HL-60 (cell line): ENCODE data around the gene TUBGCP3.

Experiments used
- CTCF ChIP-seq: IDR thresholded peaks from one replicate; pipeline ENCODE4 v1.5.1; 2011; ENCODE audit warnings: low read length, control low read depth, inconsistent platforms; ENCODE audit not compliant: insufficient read depth
- GABPA ChIP-seq: IDR thresholded peaks from 2 replicates; pipeline ENCODE4 v1.6.1; 2012; ENCODE audit warnings: low read depth
- POLR2AphosphoS5 ChIP-seq: IDR thresholded peaks from 2 replicates; pipeline ENCODE4 v1.6.1; 2012; ENCODE audit warnings: low read depth
- TF ChIP-seq, protein P1 (sequence below): IDR thresholded peaks from 2 replicates; pipeline ENCODE4 v1.6.1; 2012; ENCODE audit warnings: low read depth; ENCODE audit not compliant: insufficient replicate concordance

DNA sequence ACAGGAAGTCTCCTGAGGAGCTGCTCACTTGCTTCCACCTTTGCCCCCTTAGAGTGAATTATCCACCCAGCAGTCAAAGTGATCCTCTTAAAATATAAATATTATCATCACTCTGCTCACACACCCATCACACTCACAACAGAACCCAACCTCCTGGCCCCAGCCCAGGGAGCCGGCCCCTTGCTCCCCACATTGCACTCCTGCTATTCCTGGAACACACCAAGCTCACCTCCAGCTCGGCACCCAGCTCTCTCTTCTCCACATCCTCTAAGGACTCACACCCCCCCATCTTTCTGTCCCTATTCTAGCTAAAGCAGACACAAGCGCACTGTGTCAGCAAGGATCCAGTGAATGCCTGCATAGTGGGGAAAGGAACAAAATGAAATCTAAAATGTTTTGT is 7.0 kb downstream of the TUBGCP3 start:
- TF ChIP-seq CTCF: no peak
- TF ChIP-seq, protein P1, sequence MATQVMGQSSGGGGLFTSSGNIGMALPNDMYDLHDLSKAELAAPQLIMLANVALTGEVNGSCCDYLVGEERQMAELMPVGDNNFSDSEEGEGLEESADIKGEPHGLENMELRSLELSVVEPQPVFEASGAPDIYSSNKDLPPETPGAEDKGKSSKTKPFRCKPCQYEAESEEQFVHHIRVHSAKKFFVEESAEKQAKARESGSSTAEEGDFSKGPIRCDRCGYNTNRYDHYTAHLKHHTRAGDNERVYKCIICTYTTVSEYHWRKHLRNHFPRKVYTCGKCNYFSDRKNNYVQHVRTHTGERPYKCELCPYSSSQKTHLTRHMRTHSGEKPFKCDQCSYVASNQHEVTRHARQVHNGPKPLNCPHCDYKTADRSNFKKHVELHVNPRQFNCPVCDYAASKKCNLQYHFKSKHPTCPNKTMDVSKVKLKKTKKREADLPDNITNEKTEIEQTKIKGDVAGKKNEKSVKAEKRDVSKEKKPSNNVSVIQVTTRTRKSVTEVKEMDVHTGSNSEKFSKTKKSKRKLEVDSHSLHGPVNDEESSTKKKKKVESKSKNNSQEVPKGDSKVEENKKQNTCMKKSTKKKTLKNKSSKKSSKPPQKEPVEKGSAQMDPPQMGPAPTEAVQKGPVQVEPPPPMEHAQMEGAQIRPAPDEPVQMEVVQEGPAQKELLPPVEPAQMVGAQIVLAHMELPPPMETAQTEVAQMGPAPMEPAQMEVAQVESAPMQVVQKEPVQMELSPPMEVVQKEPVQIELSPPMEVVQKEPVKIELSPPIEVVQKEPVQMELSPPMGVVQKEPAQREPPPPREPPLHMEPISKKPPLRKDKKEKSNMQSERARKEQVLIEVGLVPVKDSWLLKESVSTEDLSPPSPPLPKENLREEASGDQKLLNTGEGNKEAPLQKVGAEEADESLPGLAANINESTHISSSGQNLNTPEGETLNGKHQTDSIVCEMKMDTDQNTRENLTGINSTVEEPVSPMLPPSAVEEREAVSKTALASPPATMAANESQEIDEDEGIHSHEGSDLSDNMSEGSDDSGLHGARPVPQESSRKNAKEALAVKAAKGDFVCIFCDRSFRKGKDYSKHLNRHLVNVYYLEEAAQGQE: no peak
- no peak for TF ChIP-seq GABPA
- no peak for TF ChIP-seq POLR2AphosphoS5
